Left renal pelvis (tissue), 4 donors: ENCODE measurements around the gene NEO1. TPM values are rescaled to one million over a fixed set of nuclear protein-coding genes. Genes with fewer than 3 reads are reported as not detected.
"Not testable (repeated sequence)": the region's sequence is repeated elsewhere in the genome, so short reads cannot be mapped to it uniquely, and the experiment has no call there.

Experiments used
- DNase-seq, 4 donors: peaks; one replicate each; pipeline ENCODE4 v3.0.0-alpha.2; 2013; ENCODE audit warnings: low read depth in 4 of 4, low spot score in 3 of 4
- polyA plus RNA-seq, 4 donors: library from polyadenylated mRNA; unstranded; fragments of 120-200 nt; gene quantifications; one replicate each; pipeline ENCODE4 v1.2.1, GENCODE V29; 2013; ENCODE audit not compliant: insufficient read length in 4 of 4

Gene NEO1
- polyA plus RNA-seq, 4 donors, result 122 to 150 (median 127) TPM

GRCh38 chr15:73134196-73134595 lies 81.9 kb downstream of the NEO1 start:
- DNase-seq, result no peak

GRCh38 chr15:73139041-73139743 lies 86.9 kb downstream of the NEO1 start:
- DNase-seq, result no peak

GRCh38 chr15:73139744-73140553 lies 87.7 kb downstream of the NEO1 start:
- DNase-seq, result no peak

GRCh38 chr15:73141216-73141900 lies 89.1 kb downstream of the NEO1 start:
- no peak for DNase-seq

GRCh38 chr15:73142802-73143762 lies 90.8 kb downstream of the NEO1 start:
- no peak for DNase-seq

- DNase-seq, result no peak
Measured at GRCh38 chr15:73143763-73144155, 91.5 kb downstream of the NEO1 start.

GRCh38 chr15:73146419-73146818 lies 94.2 kb downstream of the NEO1 start:
- DNase-seq, result no peak

GRCh38 chr15:73150831-73151230 lies 98.6 kb downstream of the NEO1 start:
- no peak for DNase-seq

- DNase-seq, result no peak
Measured at GRCh38 chr15:73153024-73153423, 100.8 kb downstream of the NEO1 start.

- DNase-seq, result no peak
Measured at GRCh38 chr15:73153447-73153846, 101.2 kb downstream of the NEO1 start.

GRCh38 chr15:73156431-73157191 lies 104.3 kb downstream of the NEO1 start:
- DNase-seq, result no peak

- no peak for DNase-seq
Measured at GRCh38 chr15:73161546-73161945, 109.3 kb downstream of the NEO1 start.

- DNase-seq, result no peak
Measured at GRCh38 chr15:73165435-73165834, 113.2 kb downstream of the NEO1 start.

GRCh38 chr15:73165844-73166243 lies 113.6 kb downstream of the NEO1 start:
- DNase-seq, result no peak

- DNase-seq, result not testable (repeated sequence)
Measured at GRCh38 chr15:73166711-73167110, 114.4 kb downstream of the NEO1 start.

GRCh38 chr15:73168487-73168886 lies 116.2 kb downstream of the NEO1 start:
- DNase-seq, result no peak

- no peak for DNase-seq
Measured at GRCh38 chr15:73171711-73172110, 119.4 kb downstream of the NEO1 start.

- DNase-seq, result no peak
Measured at GRCh38 chr15:73172508-73172907, 120.2 kb downstream of the NEO1 start.

GRCh38 chr15:73174171-73174570 lies 121.9 kb downstream of the NEO1 start:
- no peak for DNase-seq

GRCh38 chr15:73175382-73175781 lies 123.1 kb downstream of the NEO1 start:
- DNase-seq, result no peak
